GM19452 (cell line): ENCODE data around the gene ULK4.
"Not testable (repeated sequence)": the region's sequence is repeated elsewhere in the genome, so short reads cannot be mapped to it uniquely, and the experiment has no call there.

Source experiments
- ATAC-seq: cut with Tn5 transposase; IDR thresholded peaks from one replicate; pipeline ENCODE4 v1.9.1; 2021; ENCODE audit not compliant: unreplicated experiment

The ULK4 gene

DNA sequence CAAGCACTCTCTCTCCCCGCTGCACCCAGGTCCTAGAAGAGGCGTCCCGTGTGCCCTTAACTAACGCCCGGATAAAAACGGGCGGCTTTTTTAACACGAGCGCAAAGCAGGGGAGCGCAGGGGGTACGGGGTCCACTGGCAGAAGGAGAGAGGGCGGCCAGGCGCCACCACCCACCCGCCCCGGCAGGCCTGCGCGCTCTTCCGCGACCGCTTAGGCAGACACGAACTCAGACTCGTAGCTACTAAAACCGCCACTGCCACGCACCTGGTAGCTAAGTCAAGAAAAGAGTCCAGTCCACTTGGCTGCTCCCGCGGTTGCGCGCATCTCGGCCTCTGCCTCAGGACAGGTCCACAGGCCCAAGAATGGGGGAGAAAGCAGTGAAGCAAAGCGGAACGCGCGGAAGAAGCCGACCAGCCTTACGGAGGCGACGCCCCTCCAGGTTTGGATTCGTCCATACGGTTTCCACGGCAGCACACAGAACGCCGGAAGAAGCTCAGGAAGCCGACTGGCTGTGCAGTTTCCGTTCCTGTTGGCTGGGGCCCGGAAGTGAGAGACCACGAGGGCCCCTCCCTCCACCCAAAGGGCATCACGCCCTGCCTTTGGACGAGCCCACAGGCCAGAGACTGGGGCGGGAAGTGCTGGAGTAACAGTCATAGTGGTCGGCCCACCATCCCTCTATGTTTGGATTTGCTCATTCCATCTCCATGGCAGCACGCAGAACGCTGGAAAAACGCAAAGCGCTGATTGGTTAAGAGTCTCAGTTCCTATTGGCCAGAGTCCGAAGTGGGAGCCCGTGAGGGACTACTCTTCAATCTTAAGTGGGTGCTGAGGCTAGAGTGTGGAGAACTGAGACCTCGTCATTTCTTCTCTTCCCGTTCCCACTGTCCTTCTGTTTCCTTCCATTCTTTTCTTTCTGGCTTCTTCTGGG lies at the start of gene ULK4:
TSS of gene ULK4 (minus strand) at position 353 of the 929 bp plus-strand sequence. CDS start 7,344 bp downstream, outside the sequence.
- ATAC-seq = peak; percentile 91

DNA sequence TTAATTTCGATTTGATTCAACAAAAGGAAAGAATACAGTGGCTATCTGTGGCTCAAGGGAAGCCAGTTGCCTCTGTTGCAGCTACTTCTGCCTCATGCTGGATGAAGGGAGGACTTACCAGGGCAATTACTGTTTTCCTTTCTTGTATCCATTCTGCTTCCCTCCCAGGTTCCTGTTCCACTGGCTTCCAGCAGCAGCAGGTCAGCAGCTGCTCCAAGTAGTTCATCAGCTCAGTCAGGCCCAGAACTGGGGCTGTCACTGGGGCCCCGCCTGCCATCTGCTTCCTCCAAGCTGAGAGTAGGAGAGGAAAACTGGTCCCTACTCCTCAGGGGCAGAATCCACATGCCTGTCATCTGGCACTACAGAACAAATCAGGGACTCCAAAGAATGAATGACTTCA lies 48.6 kb upstream of the ULK4 start:
- ATAC-seq = no peak

DNA sequence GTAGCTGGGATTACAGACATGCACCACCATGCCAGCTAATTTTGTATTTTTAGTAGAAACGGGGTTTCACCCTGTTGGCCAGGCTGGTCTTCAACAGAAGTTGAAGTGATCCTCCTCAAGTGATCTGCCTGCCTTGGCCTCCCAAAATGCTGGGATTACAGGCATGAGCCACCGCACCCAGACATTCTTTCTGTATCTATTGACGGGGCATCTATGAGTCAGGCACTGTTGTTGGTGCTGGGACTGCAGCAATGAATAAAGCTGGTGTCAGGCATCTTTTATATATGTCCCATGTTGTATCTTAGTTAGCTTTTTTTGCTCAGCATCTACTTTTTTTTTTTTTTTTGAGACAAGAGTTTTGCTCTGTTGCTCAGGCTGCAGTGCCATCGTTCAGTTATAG lies 47.6 kb upstream of the ULK4 start:
- no peak for ATAC-seq

DNA sequence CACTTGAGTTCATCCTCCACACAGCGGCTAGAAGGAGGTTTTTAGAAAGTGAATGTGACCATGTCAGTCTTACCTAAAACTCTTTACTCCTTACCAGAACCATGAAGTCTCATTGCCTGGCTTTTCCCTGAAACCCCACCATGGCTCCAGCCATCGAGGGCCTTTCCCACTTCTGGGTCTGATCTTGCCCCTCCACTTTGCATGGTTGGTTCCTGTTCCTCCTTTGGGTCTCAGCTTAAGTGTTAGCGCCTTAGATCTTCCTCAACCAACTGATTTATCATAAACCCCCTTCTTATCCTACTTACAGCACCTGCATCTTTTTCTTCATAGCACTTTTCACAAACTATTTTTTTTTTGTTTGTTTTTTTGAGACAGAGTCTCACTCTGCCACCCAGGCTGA lies 45.9 kb upstream of the ULK4 start:
- ATAC-seq = no peak

DNA sequence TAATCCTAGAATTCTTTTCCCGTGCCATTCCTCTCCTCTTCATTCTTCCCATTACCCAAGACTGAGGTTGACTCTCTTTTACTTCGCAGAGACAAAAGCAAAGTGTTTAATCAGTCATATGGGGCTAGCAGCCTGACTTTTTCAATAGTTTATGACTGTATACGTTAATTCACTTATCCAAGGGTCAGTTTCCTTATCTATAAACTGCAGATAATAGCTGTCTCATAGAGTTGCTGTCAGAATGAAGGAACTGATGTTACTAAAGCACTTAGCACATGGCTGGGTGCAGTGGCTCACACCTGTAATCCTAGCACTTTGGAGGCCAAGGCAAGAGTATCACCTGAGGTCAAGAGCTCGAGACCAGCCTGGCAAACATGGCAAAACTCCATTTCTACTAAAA lies 43.5 kb upstream of the ULK4 start:
- no peak for ATAC-seq

DNA sequence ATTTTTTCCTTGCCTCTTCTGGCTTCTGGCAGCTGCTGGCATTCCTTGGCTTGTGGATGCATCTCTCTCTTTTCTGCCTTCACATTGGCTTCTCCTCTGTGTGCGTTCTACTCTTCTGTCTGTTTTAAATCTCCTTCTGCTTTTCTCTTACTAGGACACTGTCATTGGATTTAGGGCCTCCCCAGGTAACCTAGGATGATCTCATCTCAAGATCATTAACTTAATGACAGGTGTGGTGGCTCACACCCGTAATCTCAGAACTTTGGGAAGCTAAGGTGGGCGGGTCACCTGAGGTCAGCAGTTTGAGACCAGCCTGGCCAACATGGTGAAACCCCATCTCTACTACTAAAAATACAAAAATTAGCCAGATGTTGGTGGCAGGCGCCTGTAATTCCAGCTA lies 40.9 kb upstream of the ULK4 start:
- no peak for ATAC-seq

DNA sequence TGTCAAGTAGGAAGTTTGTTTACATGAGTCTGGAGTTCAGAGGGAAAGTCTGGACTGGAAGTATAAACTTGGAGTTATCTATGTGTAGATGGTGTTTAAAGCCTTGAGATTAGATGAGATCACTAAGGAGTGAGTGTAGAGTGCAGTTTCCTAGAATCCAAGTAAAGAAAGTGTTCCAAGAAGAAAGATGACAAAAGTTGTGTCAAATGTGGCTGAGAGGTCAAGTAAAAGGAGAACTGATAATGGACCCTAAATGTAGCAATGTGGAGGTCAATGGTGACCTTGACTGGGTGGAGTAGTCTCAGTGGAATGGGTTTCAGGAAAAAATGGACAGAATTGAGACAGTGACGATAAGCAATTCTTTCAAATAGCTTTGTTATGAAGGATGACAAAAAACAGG lies 39.9 kb upstream of the ULK4 start:
- ATAC-seq = no peak

DNA sequence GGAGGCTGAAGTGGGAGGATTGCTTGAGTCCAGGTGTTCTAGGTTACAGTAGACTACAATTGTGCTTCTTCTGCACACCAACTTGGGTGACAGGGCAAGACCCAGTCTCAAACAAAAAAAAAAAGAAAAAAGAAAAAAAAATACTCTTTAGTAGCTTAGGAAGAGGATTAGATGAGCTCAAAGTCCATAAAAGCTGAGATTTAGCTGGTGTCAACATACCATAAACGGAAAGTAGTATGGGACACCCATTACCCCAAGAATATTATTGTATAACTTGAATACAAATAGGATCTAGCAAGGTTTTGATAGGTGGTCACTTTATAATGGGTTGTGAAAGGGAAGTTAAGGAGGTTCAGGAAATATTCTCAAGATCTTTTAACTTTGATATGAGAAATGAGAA lies 38.0 kb upstream of the ULK4 start:
- ATAC-seq = no peak

DNA sequence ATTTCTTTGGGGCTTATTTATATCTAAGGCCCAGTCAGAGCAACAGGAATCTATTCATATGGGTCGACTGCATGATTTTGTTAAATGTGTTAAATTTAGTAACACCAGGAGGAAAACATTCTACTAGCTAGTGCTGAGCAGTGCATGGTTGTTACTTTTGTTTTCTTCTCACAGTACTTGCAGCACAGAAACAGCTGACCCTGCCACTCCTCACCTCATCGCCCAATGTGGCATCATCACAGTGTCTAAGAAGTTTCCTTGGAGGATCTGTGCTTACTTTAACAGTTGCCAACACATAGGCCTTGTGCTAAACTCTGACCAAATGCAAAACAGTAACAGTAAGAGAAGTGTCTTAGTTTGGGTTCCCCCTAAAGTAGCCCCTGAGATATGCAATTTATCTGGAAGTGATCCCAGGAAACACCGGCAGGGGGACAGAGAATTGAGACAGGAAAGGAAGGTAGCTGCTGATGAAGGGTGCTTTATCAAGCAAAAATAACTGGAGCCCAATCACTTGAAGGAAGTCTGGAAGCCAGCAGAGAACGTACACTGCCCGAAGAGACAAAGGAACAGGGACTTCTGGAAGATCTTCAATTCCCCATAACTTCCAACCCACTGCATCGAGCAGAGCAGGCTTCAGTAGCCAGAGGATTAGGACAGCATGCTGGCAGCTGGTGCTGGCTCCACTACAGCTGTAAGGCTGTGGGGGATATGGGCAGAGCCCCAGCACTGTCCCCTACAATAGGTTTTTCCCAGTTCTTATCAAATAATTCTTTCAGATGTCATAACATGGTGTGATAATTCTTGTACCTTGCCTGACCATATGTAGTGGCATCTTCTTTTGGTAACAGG lies 36.0 kb upstream of the ULK4 start:
- ATAC-seq = no peak

DNA sequence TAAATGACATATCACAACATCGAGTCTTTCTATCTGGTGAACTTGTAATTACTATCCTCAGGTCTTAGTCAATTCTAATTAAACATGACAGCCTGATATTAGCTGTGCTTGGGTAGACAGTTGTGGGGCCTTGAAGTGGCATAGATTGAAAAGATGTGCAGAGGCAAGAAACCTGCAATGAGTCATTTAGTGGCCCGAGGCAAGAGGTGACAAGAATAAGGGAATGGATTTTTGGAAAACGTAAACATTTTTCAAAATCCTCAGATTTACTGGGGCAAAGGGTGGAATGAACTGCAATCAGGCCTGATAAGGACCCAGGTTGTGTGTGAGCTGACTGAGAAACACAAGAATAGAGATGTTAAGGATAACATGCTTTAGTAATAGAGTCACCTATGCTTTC lies 29.5 kb upstream of the ULK4 start:
- no peak for ATAC-seq

DNA sequence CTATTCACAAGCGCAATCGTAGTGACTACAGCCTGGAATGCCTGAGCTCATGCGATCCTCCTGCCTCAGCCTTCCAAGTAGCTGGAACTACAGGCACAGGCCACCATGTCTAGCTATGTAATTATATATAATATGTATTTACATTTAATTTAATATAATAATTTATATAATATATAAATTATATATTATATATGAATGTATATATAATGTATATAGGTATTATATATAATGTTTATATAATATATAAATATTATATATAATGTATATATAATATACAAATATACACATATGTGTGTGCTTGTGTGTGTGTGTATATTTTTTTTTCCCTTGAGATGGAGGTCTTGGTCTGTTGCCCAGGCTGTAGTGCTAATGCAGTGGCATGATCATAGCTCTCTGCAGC lies 27.6 kb upstream of the ULK4 start:
- no peak for ATAC-seq

DNA sequence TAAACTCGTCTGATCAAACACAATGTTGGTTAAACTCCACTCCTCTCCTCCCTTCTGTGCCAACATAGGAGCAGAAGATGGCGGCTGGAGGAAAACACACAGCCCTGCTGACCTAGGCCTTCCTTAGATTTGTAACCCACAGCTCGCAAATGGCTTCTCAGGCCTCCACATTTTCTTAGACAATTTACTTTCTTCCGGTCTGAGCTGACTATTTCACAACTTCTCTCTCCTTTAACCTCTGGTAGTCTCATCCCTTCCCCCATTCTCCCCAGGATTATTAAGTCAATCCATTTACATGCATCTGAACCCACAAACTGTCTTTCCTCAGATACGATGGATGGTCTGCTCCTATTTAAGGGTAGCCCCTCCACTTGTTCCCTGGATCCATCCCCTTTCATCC lies 25.7 kb upstream of the ULK4 start:
- no peak for ATAC-seq

DNA sequence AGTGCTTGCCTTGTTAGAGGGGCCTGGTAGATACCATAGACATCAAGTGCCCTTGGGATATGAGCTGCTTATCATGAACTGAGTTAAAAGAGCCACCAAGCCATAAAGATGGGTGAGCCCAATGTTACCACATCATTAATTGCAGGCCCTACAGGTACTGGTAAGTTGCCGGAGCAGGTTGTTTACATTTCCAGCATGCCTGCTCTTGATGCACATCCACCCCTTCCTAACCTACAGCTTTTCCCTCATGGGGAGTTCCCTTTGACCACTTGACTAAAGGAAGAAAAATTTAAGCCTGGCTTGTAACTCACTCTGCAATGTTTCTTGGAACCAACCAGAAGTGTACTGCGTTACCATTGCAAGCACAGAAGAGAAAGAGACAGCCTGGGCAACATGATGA lies 24.7 kb upstream of the ULK4 start:
- no peak for ATAC-seq

DNA sequence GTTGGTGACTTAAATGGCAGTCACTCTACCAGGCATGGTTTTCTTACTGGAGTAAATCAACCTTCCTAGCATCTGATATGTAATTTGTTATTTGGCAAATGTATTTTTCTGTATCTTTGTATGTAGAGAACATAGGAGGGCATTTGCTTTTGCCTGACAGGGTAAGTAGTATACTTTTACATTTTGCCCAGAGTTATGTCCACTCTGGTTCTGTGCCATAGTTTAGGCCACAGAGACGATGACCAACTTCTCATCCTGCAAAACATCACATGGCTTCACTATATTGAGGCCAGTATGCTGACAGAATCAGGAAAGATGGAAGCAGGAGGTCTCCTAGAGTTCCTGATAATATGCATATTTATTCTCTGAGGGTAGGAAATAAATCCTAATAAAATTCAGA lies 23.1 kb upstream of the ULK4 start:
- no peak for ATAC-seq

DNA sequence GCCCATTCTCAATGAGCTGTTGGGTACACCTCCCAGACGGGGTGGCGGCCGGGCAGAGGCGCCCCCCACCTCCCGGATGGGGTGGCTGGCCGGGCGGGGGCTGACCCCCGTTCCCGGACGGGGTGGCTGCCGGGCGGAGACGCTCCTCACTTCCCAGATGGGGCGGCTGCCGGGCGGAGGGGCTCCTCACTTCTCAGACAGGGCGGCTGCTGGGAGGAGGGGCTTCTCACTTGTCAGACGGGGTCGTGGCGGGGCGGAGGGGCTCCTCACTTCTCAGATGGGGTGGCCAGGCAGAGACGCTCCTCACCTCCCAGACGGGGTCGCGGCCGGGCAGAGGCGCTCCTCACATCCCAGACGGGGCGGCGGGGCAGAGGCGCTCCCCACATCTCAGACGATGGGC lies 21.2 kb upstream of the ULK4 start:
- not testable (repeated sequence) for ATAC-seq

DNA sequence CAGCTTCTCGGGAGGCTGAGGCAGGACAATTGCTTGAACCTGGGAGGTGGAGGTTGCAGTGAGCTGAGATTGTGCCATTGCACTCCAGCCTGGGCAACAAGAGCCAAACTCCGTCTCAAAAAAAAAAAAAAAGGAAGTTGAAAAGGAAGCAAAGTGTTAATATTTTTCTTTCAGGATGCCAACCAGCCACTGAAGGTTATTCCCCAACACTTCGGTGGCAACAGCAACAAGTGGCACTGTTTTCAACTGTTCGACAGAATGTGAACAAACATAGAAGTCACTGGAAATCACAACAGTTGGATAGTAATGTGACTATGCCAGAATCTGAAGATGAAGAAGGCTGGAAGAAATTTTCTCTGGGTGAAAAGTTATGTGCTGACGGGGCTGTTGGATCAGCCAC lies 15.5 kb upstream of the ULK4 start:
- not testable (repeated sequence) for ATAC-seq

DNA sequence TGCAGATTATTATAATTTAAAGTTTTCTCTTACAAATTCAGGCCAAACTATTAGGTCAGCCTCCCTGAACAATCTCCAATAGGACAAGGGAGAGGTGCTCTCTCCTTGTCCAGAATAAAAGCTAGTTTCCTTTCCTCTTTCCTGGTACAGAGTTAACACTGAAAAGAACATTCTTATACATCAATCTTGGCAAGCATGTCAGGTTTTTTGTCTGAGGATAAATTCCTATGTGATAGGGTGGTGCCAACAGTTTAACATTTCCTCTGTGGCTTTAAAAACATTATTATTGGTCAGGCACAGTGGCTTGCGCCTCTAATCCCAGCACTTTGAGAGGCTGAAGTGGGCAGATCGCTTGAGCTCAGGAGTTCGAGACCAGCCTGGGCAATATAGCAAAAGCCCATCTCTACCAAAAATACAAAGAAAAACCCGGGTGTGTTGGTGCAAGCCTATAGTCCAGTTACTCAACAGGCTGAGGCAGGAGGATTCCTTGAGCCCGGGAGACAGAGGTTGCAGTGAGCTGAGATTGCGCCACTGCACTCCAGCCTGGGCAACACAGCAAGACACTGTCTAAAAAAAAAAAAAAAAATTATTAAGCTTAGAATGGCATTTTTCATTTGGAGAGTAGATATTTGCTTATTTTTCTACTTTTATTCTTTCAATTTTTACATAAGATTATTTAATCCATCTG lies 13.7 kb upstream of the ULK4 start:
- no peak for ATAC-seq

DNA sequence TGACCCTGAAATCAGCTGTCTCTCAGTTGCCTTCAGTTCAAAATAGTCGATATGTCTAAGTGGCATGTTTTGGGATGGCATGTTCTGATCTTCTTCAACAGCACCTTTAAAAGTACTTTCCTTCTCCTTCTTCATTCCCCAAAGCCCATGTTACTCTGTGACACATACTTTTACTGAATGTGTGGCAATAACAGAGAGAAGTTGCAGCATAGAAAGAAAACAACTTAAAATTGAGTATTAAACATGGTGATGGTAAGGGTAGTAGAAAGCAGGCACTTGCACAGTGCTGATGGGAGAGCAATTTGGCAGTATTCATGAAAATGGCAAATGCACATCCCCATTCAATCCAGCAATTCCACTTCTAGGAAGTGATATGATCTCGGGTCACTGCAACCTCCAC lies 12.3 kb upstream of the ULK4 start:
- no peak for ATAC-seq

DNA sequence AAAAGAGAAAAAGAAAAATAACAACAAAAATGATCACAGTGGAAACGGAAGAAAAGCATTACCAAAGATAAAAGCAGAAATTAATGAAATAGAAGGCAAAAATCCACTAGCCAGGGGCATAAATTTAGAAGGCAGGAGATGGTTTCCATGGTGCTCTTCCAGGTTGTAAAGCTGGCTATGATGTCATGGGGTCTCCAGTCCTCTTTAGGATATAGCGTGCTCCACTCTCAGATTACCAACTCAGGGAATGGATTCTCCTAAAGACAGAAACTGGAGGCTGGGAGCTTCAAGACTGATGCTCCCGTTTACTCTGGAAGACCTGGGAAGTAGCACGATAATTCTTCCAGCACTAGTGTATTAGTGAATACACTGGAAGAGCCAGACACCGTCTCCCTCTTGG lies 10.9 kb upstream of the ULK4 start:
- no peak for ATAC-seq

DNA sequence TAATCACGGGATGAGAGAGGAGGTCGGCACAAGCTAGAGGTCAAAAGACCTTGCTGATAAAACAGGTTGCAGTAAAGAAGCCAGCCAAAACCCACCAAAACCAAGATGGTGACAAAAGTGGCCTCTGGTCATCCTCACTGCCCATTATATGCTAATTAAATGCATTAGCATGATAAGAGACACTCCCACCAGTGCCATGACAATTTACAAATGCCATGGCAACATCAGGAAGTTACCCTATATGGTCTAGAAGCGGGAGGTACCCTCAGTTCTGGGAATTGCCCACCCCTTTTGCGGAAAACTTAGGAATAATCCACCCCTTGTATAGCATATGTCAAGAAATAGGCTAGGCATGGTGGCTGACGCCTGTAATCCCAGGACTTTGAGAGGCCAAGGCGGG lies 4.3 kb upstream of the ULK4 start:
- no peak for ATAC-seq

DNA sequence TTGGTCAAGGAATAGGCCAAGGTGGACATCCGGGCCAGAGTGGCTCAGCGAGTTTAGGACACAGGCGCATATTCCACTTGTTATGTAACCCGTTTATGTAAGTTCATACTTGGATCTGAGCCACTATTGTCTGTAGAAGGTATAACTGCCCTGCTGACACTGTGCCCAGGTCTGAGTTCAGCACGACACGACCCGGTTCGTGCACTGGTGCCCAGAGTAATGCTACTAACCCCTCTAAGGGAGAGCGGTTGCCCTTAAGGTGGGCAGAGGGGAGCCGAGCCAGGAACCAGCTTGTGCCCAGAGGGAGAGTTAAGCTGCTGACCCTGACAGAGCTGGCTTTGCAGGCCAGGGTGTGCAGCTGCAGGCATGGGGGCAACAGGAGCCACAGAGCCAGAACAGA lies 1.9 kb upstream of the ULK4 start:
- no peak for ATAC-seq
